Left lung (tissue), 10 donors: ENCODE measurements around the gene MLLT3. TPM values are rescaled to one million over a fixed set of nuclear protein-coding genes. Genes with fewer than 3 reads are reported as not detected.

Experiments used
- ATAC-seq: fragments of 200-7000 bp; cut with Tn5 transposase; one replicate; pipeline ENCODE4 v1.9.1; 2020; ENCODE audit warnings: moderate library complexity
- DNase-seq, 4 donors: peaks; one replicate each; pipeline ENCODE4 v3.0.0-alpha.2; 2013 to 2020
- H3K27ac ChIP-seq, 2 donors: fragments of 200-600 bp; sonication (generic) in 1 of 2; one replicate each; pipeline versions ENCODE4 v1.5.0 to v1.8.0; 2020 to 2021
- H3K27me3 ChIP-seq, 2 donors: fragments of 200-600 bp; sonication (generic) in 1 of 2; one replicate each; pipeline versions ENCODE4 v1.5.0 to v1.8.0; 2020 to 2021
- H3K36me3 ChIP-seq, 2 donors: fragments of 200-600 bp; sonication (generic) in 1 of 2; one replicate each; pipeline versions ENCODE4 v1.5.0 to v1.8.0; 2020 to 2021
- H3K4me1 ChIP-seq, 2 donors: fragments of 200-600 bp; one replicate each; pipeline ENCODE4 v1.8.0; 2021
- H3K4me3 ChIP-seq, 2 donors: fragments of 200-600 bp; sonication (generic) in 1 of 2; one replicate each; pipeline versions ENCODE4 v1.5.0 to v1.8.0; 2020 to 2021; ENCODE audit warnings: mild to moderate bottlenecking in 1 of 2
- H3K9me3 ChIP-seq, 2 donors: fragments of 200-600 bp; sonication (generic) in 1 of 2; one replicate each; pipeline versions ENCODE4 v1.5.0 to v1.8.0; 2020 to 2021
- CTCF ChIP-seq, 2 donors: fragments of 200-600 bp; sonication (generic) in 1 of 2; IDR thresholded peaks; one replicate each; pipeline versions ENCODE4 v1.5.0 to v1.8.0; 2021; ENCODE audit warnings: antibody characterized with exemption in 2 of 2
- intact Hi-C, 2 donors: fragments of 100-400 bp; cut with DNase I; formaldehyde crosslinking; loops; one replicate each; pipeline versions ENCODE4 v1.11.2 to v1.14.2; 2022
- polyA plus RNA-seq, 6 donors: library from polyadenylated mRNA; unstranded; fragments of 120-200 nt; gene quantifications; one replicate each; pipeline ENCODE4 v1.2.1, GENCODE V29; 2013; ENCODE audit not compliant: insufficient read length in 6 of 6
- total RNA-seq, 2 donors: library from RNA; stranded (reverse); fragmentation: NEBNext Ultra II Directional; extraction: Animal tissue kit (Norgen Biotek cat#: 25700); gene quantifications; one replicate each; pipeline ENCODE4 v1.2.1, GENCODE V29; 2021
- donor health status: DM: no; HTN: yes; CAD: no.
- donor health status: DM: no; HTN: no; CAD: no.

MLLT3 gene
- total and polyA plus RNA-seq, 8 donors: 17.0 to 38.2 (median 32.5) TPM

- no peaks in the 10 kb centered on the region for H3K27me3 ChIP-seq
- H3K9me3 ChIP-seq: no peaks in the 10 kb centered on the region
- H3K4me1 ChIP-seq: no peaks in the 10 kb centered on the region
- intact Hi-C loops: no loop called here
- no peaks in the 10 kb centered on the region for H3K36me3 ChIP-seq
- no peak overlapping the region for H3K4me3 ChIP-seq
- H3K27ac ChIP-seq: no peak overlapping the region
- ATAC-seq: no peak
- TF ChIP-seq CTCF (IDR thresholded peaks at IDR 0.05): no peak
- DNase-seq: no peak
Observed at GRCh38 chr9:20426019-20426418, 196.3 kb downstream of the MLLT3 start.

- intact Hi-C loops: no loop called here
Observed at GRCh38 chr9:20419533-20419932, 202.8 kb downstream of the MLLT3 start.

GRCh38 chr9:20418485-20418884 lies 203.8 kb downstream of the MLLT3 start:
- Histone ChIP-seq H3K9me3 (no peaks in the 10 kb centered on the region), H3K4me1 (no peaks in the 10 kb centered on the region), H3K36me3 (no peaks in the 10 kb centered on the region), H3K27ac (no peak overlapping the region), H3K27me3 (no peaks in the 10 kb centered on the region), H3K4me3 (no peak overlapping the region)
- intact Hi-C loops: no loop called here
- no peak for DNase-seq
- no peak for TF ChIP-seq CTCF (IDR thresholded peaks at IDR 0.05)
- ATAC-seq: no peak

More at GRCh38 chr9:20419533-20419932, 202.8 kb downstream of the MLLT3 start:
- Histone ChIP-seq H3K36me3 (no peaks in the 10 kb centered on the region), H3K4me1 (no peaks in the 10 kb centered on the region), H3K27me3 (no peaks in the 10 kb centered on the region), H3K4me3 (no peak overlapping the region), H3K27ac (no peak overlapping the region), H3K9me3 (no peaks in the 10 kb centered on the region)
- no peak for TF ChIP-seq CTCF (IDR thresholded peaks at IDR 0.05)
- DNase-seq (peak in 1 of 4 donors; percentile 12), ATAC-seq (no peak)

- intact Hi-C loops: no loop called here
- H3K27ac ChIP-seq: no peak overlapping the region
- DNase-seq: no peak
- no peaks in the 10 kb centered on the region for H3K27me3 ChIP-seq
- H3K4me3 ChIP-seq: no peak overlapping the region
- H3K36me3 ChIP-seq: no peaks in the 10 kb centered on the region
- TF ChIP-seq CTCF (IDR thresholded peaks at IDR 0.05): no peak
- no peaks in the 10 kb centered on the region for H3K9me3 ChIP-seq
- no peaks in the 10 kb centered on the region for H3K4me1 ChIP-seq
- no peak for ATAC-seq
Observed at GRCh38 chr9:20417373-20418080, 204.8 kb downstream of the MLLT3 start.

GRCh38 chr9:20414150-20414549 lies 208.1 kb downstream of the MLLT3 start:
- intact Hi-C loops: no loop called here
- DNase-seq: no peak
- Histone ChIP-seq H3K9me3 (no peaks in the 10 kb centered on the region), H3K36me3 (no peaks in the 10 kb centered on the region), H3K27me3 (no peaks in the 10 kb centered on the region), H3K27ac (no peak overlapping the region), H3K4me3 (no peak overlapping the region), H3K4me1 (no peaks in the 10 kb centered on the region)
- ATAC-seq: no peak
- TF ChIP-seq CTCF (IDR thresholded peaks at IDR 0.05): no peak
